ENCODE results near the gene SALL4.

Gene SALL4

GRCh38 chr20:51734876-51735720, 67.2 kb downstream of the SALL4 start:
- TF ChIP-seq GLIS3 (CRISPR knock-in tag; IDR thresholded peaks at IDR 0.05) (no peak), POU6F1 (CRISPR knock-in tag; IDR thresholded peaks at IDR 0.05; ENCODE audit: borderline replicate concordance, low read depth) (no peak), ESRRG (CRISPR knock-in tag; IDR thresholded peaks at IDR 0.05) (no peak), PATZ1 (CRISPR knock-in tag; IDR thresholded peaks at IDR 0.05; ENCODE audit: borderline replicate concordance) (no peak), ZNF565 (CRISPR knock-in tag; conservative IDR thresholded peaks at IDR 0.05; ENCODE audit: low read depth) (no peak), TSHZ2 (CRISPR knock-in tag; IDR thresholded peaks at IDR 0.05) (no peak), CREB5 (CRISPR knock-in tag; IDR thresholded peaks at IDR 0.05; ENCODE audit: low read depth) (no peak), TOX (CRISPR knock-in tag; IDR thresholded peaks at IDR 0.05; ENCODE audit: borderline replicate concordance) (no peak), ZNF70 (CRISPR knock-in tag; IDR thresholded peaks at IDR 0.05) (no peak), ISL1 (CRISPR knock-in tag; IDR thresholded peaks at IDR 0.05) (no peak), ZFP3 (CRISPR knock-in tag; IDR thresholded peaks at IDR 0.05) (no peak), OSR1 (CRISPR knock-in tag; IDR thresholded peaks at IDR 0.05) (no peak), SNAI2 (CRISPR knock-in tag; IDR thresholded peaks at IDR 0.05) (no peak)
- no peak for ATAC-seq

- no peak for ATAC-seq
- no peak for TF ChIP-seq CSDC2 (CRISPR knock-in tag; IDR thresholded peaks at IDR 0.05)
- TF ChIP-seq ZNF8 (CRISPR knock-in tag; IDR thresholded peaks at IDR 0.05): no peak
- no peak for TF ChIP-seq ESRRG (CRISPR knock-in tag; IDR thresholded peaks at IDR 0.05)
- TF ChIP-seq TSHZ2 (CRISPR knock-in tag; IDR thresholded peaks at IDR 0.05): no peak
- TF ChIP-seq ZNF70 (CRISPR knock-in tag; IDR thresholded peaks at IDR 0.05): no peak
- TF ChIP-seq ZFP3 (CRISPR knock-in tag; IDR thresholded peaks at IDR 0.05): no peak
- TF ChIP-seq SNAI2 (CRISPR knock-in tag; IDR thresholded peaks at IDR 0.05): no peak
- no peak for TF ChIP-seq CREB5 (CRISPR knock-in tag; IDR thresholded peaks at IDR 0.05; ENCODE audit: low read depth)
- TF ChIP-seq ARNTL (CRISPR knock-in tag; IDR thresholded peaks at IDR 0.05; ENCODE audit: borderline replicate concordance, low read depth): no peak
- no peak for TF ChIP-seq GLIS3 (CRISPR knock-in tag; IDR thresholded peaks at IDR 0.05)
- TF ChIP-seq POU6F1 (CRISPR knock-in tag; IDR thresholded peaks at IDR 0.05; ENCODE audit: borderline replicate concordance, low read depth): no peak
Observed at GRCh38 chr20:51733070-51733469, 69.3 kb downstream of the SALL4 start.

Data from SK-N-SH treated with all-trans-retinoic acid at 6 μM for 48 hours (cell line).